GM18868 (cell line): ENCODE data around the gene MRPL32.

Source experiments
- ATAC-seq: cut with Tn5 transposase; IDR thresholded peaks from one replicate; pipeline ENCODE4 v1.9.1; 2021; ENCODE audit warnings: mild to moderate bottlenecking, moderate library complexity; ENCODE audit not compliant: unreplicated experiment

The MRPL32 gene

GRCh38 chr7:42925630-42926029 is 6.5 kb upstream of the MRPL32 start:
- no peak for ATAC-seq

- ATAC-seq: no peak
Measured at GRCh38 chr7:42926204-42926603, 6.0 kb upstream of the MRPL32 start.

DNA sequence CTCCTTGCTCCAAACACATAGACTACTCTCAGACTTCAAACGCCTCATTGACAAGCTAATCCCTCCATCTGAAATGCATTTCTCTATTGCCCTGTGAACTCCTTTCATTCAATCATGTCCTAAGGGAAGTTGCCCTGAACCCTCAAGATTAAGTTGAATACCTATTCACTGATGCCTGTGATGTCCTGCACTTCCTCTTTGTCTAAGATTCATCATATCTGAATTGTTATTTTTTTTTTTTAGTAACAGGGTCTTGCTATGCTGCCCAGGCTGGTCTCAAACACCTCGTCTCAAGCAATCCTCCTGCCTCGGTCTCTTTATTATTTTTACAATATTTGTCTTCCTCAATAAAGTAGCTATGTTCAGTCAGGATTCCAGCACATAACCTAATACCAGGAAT is 3.4 kb upstream of the MRPL32 start:
- ATAC-seq: no peak

GRCh38 chr7:42929449-42929848 is 2.7 kb upstream of the MRPL32 start:
- no peak for ATAC-seq

- no peak for ATAC-seq
Measured at GRCh38 chr7:42930889-42931288, 1.3 kb upstream of the MRPL32 start.

DNA sequence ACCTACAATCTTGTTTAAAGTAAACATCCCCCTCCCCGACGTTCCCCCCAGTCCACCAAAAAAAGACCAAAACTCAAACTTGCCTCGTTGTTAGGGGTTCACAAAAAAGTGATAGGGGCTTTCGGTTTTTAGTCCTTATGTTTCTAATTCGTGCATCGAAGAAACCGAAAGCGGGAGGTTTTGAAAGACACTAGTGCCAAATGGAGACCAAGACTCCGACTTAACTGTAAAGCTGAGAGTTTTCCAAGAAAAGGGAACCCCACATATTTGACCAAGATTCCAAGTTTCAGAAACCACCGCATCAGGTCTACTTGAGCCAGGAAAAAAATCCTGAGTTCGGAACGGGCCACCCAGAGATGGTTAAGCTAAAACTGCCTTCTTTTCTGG is 736 bp upstream of the MRPL32 start:
- no peak for ATAC-seq

- ATAC-seq: peak; percentile 14
Measured at GRCh38 chr7:42932811-42933591, 825 bp downstream of the MRPL32 start.

- no peak for ATAC-seq
Measured at GRCh38 chr7:42934291-42934690, 2.1 kb downstream of the MRPL32 start.

- no peak for ATAC-seq
Measured at GRCh38 chr7:42935861-42936260, 3.7 kb downstream of the MRPL32 start.

DNA sequence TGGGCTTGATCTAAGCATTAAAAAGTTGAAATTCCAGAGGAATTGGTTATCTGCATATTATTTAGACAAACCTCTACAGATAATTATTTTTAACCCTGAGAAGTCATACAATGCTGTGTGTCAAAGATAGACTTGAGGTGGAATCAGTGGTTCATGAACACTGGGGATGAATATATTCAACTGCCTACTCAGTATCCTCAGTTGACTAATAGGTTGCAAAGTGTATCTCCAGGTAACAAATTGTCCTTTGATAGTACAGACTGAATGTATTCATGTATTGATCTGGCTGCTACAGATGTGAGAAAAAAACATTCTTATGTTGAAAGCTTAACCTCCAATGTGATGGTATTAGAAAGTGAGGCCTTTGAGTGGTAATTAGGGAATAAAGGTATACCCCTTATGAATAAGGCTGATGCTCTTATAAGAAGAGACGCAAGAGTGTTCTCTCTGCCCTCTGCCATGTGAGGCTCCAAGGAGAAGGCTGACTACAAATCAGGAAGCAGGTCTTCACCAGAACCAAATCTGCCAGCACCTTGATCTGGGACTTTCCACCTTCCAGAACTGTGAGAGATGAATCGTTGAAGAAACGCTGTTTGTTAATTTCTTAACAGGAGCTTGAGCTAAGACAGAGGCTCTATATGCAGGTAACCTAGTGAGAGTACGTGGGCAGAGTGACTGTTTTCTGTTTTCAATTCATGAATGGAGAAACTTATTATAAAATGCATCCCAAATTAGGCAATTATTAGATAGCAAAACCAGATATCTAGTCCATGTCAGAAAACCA is 7.5 kb downstream of the MRPL32 start:
- ATAC-seq: peak; percentile 48

- ATAC-seq: peak; percentile 62
Measured at GRCh38 chr7:42940985-42941847, 9.0 kb downstream of the MRPL32 start.

- ATAC-seq: peak; percentile 65
Measured at GRCh38 chr7:42945821-42946626, 13.8 kb downstream of the MRPL32 start.

DNA sequence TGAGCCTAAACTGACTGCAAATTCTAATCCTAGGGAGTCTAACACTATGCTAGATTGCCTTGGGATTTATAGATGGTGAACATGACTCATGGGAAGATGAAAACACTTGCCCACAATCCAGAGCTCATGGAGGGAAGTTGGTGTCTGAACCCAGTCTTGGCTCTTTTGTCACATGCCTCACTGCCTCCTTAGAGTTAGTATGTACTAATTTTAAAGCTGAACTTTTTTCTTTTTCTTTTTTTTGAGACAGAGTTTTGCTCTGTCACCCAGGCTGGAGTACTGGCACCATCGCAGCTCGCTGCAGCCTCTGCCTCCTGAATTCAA is 14.4 kb downstream of the MRPL32 start:
- ATAC-seq: no peak

DNA sequence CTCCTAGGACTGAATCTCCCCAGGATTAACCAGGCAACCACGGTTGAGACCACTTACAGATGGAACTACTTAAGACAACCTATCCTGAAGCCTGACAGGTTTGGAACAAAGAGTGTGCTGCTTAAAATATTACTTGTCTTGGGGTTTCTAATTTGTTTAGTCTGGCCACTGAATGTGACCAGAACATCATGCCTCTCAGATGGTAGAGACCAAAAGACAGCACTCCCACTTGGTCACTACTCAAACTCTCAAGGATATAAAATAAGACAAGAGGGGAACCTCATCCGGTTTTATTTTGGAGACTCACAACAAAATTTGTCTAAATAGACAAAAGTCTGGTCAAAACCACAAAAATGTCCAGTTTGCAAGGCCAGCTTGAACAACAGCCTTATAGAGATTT is 15.3 kb downstream of the MRPL32 start:
- ATAC-seq: no peak

DNA sequence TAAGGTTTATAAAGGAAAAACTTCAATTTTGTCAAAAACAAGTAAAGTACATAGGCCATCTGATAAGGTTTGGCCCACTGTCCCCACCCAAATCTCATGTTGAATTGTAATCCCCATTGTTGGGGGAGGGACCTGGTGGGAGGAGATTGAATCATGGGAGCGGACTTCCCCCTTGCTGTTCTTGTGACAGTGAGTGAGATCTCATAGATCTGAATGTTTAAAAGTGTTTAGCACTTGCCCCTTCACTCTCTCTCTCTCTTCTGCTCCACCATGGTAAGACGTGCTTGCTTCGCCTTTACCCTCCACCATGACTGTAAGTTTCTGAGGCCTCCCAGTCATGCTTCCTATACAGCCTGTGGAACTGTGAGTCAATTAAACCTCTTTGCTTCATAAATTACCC is 18.2 kb downstream of the MRPL32 start:
- no peak for ATAC-seq

DNA sequence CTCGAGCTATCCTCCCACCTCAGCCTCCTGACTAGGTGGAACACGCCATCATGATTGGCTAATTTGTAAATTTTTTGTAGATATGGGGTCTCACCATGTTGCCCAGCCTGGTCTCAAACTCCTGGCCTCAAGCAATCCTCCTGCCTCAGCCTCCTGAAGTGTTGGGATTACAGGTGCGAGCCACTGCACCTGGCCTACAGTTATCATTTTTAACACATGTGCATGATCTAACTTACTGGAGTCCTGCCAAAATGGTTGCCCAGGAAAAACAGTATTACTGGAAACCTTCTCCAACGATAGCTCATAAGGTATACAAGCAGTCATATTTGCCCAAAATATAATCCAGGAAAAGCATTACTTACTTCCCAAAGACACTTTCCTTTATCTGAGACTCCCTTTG is 20.2 kb downstream of the MRPL32 start:
- no peak for ATAC-seq

- ATAC-seq: no peak
Measured at GRCh38 chr7:42953994-42954393, 21.8 kb downstream of the MRPL32 start.

- ATAC-seq: no peak
Measured at GRCh38 chr7:42956062-42956461, 23.9 kb downstream of the MRPL32 start.

DNA sequence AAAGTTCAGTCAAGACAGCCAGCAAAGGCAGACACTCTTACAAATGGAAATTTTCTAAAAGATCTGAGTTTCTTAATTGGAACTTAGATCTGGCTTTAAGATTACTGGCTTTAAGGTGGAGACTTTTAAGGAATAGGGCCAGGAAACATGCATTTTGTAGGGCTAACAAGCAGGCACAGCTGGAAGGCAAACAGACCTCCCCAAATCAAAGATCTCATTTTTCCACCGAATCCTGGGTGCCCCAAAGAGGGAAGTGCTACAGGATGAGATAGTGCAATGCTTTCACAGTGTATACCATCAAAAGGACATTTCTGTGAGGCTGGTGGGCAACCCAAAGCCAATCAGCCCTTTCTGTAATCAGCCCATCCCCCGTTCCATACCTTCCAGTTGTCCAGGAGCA is 27.4 kb downstream of the MRPL32 start:
- ATAC-seq: no peak

GRCh38 chr7:42960762-42961161 is 28.6 kb downstream of the MRPL32 start:
- ATAC-seq: peak; percentile 74

DNA sequence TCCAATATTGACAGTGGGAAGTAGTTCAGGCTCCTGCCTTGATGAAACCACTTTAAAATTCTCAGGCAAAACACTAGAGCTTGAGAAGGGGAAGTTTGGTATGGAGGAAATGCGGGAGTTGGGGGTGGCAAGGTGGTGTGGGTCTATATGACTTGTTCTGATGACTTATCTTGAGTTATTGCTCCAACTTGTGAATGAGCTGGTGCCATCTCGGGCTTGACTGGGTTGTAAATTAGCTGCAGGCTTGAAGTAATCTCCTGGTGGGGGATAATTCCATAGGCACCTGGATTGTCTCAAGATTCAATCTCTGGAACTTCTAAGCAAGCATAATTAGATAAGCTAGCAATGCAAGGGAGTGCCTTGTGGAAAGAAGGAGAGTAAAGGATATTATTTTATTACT is 29.0 kb downstream of the MRPL32 start:
- peak; percentile 14 for ATAC-seq
